GM12878 (cell line): Measurements from ENCODE around the gene GTF3C1. TPM values are rescaled to one million over a fixed set of nuclear protein-coding genes. Genes with fewer than 3 reads are reported as not detected.

Experiments
- ATAC-seq: fragments of 200-7000 bp; cut with Tn5 transposase; 3 replicates; pipeline ENCODE4 v1.9.1; 2020; ENCODE audit warnings: mild to moderate bottlenecking, moderate library complexity
- BruUV-seq: library from RNA; stranded (reverse); fragments of 400-500 nt; replicated peaks from 2 replicates; lab custom pipeline; 2021; lab: Mats Ljungman, UMichigan
- CTCF ChIA-PET: fragments of 300-600 bp; sonication (Branson Sonifier 250); formaldehyde crosslinking; extraction: SDS; loops from one replicate; lab custom pipeline; 2021; ENCODE audit warnings: inconsistent platforms; lab: Yijun Ruan, JAX
- POLR2A ChIA-PET: fragments of 350-600 bp; formaldehyde crosslinking; extraction: SDS; loops from one replicate; lab custom pipeline; 2021; ENCODE audit warnings: inconsistent platforms; lab: Charles Lee
- RAD21 ChIA-PET: fragments of 300-600 bp; sonication (Branson Sonifier 250); formaldehyde crosslinking; loops from one replicate; lab custom pipeline; 2023; ENCODE audit warnings: antibody characterized with exemption; ENCODE audit not compliant: unreplicated experiment; lab: Charles Lee
- SMC1A ChIA-PET: fragments of 300-600 bp; sonication (Branson Sonifier 250); formaldehyde crosslinking; loops from one replicate; lab custom pipeline; 2023; ENCODE audit not compliant: unreplicated experiment, uncharacterized antibody; lab: Charles Lee
- DNase-seq: peaks from one replicate; pipeline ENCODE4 v3.0.0-alpha.2; 2011; ENCODE audit warnings: low read depth, low spot score
- FAIRE-seq: peaks from 3 replicates; lab custom pipeline; 2011; peaks lifted over from hg19 to GRCh38; lab: Jason Lieb, UNC
- H2AFZ ChIP-seq: 2 replicates; pipeline ENCODE4 v1.6.0; 2011; ENCODE audit warnings: low read depth, low read length, control low read depth; ENCODE audit not compliant: control insufficient read depth
- H3K27ac ChIP-seq: 2 replicates; pipeline ENCODE4 v1.5.1; 2011; ENCODE audit warnings: control low read depth; ENCODE audit not compliant: control insufficient read depth, insufficient read depth
- H3K27me3 ChIP-seq, 2 experiments: replicated peaks in 1 of 2; 2 replicates each; pipeline versions ENCODE4 v1.6.0 to v1.6.1; 2011; ENCODE audit warnings: low read length in 1 of 2; ENCODE audit not compliant: control insufficient read depth in 2 of 2, insufficient read depth in 2 of 2
- H3K36me3 ChIP-seq, 2 experiments: 2 replicates each; pipeline ENCODE4 v1.5.1; 2011; ENCODE audit warnings: low read length in 1 of 2; ENCODE audit not compliant: control insufficient read depth in 2 of 2, insufficient read depth in 2 of 2
- H3K4me1 ChIP-seq: 2 replicates; pipeline ENCODE4 v1.6.1; 2011; ENCODE audit warnings: mild to moderate bottlenecking, low read length, moderate library complexity, mixed read lengths; ENCODE audit not compliant: control insufficient read depth, insufficient read depth
- H3K4me2 ChIP-seq: 2 replicates; pipeline ENCODE4 v1.6.0; 2011; ENCODE audit warnings: control low read depth; ENCODE audit not compliant: control insufficient read depth, insufficient read depth
- H3K4me3 ChIP-seq: fragments of 200-600 bp; sonication (generic); 2 replicates; pipeline ENCODE4 v1.5.1; 2016
- H3K79me2 ChIP-seq: 2 replicates; pipeline ENCODE4 v1.6.0; 2011; ENCODE audit warnings: low read length; ENCODE audit not compliant: control insufficient read depth, insufficient read depth
- H3K9ac ChIP-seq: 2 replicates; pipeline ENCODE4 v1.8.0; 2011; ENCODE audit warnings: low read length, control low read depth, mixed read lengths; ENCODE audit not compliant: control insufficient read depth, insufficient read depth
- H3K9me3 ChIP-seq: replicated peaks from 3 replicates; pipeline ENCODE4 v1.5.1; 2011; ENCODE audit warnings: mild to moderate bottlenecking, low read length; ENCODE audit not compliant: control insufficient read depth, insufficient read depth
- H4K20me1 ChIP-seq: 2 replicates; pipeline ENCODE4 v1.6.0; 2011; ENCODE audit not compliant: control insufficient read depth, insufficient read depth
- CUX1 ChIP-seq: IDR thresholded peaks from 2 replicates; pipeline ENCODE4 v1.6.1; 2012; ENCODE audit warnings: improper control_type of control experiment, low read depth, low read length; ENCODE audit not compliant: insufficient replicate concordance
- EP300 ChIP-seq, 2 experiments: fragments of 150-350 bp in 1 of 2; IDR thresholded peaks; 2 replicates each; pipeline ENCODE4 v1.6.1; 2011 to 2012; ENCODE audit warnings: low read depth in 2 of 2, low read length in 2 of 2, borderline replicate concordance in 1 of 2, improper control_type of control experiment in 1 of 2, inconsistent platforms in 1 of 2; ENCODE audit not compliant: control insufficient read depth in 1 of 2
- ESRRA ChIP-seq: IDR thresholded peaks from 2 replicates; pipeline ENCODE4 v1.6.1; 2012; ENCODE audit warnings: mild to moderate bottlenecking, low read length, improper control_type of control experiment
- MTA3 ChIP-seq: IDR thresholded peaks from 2 replicates; pipeline ENCODE4 v1.6.1; 2012; ENCODE audit warnings: low read length, inconsistent platforms, borderline replicate concordance
- MYC ChIP-seq: IDR thresholded peaks from 2 replicates; pipeline ENCODE4 v1.6.1; 2011; ENCODE audit warnings: mild to moderate bottlenecking, low read length, moderate library complexity, inconsistent platforms; ENCODE audit not compliant: insufficient read depth, insufficient replicate concordance, insufficient read length, severe bottlenecking
- NBN ChIP-seq: fragments of 450-650 bp; IDR thresholded peaks from 2 replicates; pipeline ENCODE4 v1.6.1; 2016
- NR2C1 ChIP-seq: fragments of 450-650 bp; IDR thresholded peaks from 2 replicates; pipeline ENCODE4 v1.6.1; 2017; ENCODE audit warnings: antibody characterized with exemption, mild to moderate bottlenecking, moderate library complexity
- PAX8 ChIP-seq: fragments of 450-650 bp; IDR thresholded peaks from 2 replicates; pipeline ENCODE4 v1.6.1; 2017; ENCODE audit warnings: mild to moderate bottlenecking, moderate library complexity
- POLR2AphosphoS5 ChIP-seq: IDR thresholded peaks from 2 replicates; pipeline ENCODE4 v1.6.1; 2011; ENCODE audit warnings: mild to moderate bottlenecking, low read length, inconsistent platforms
- RELA ChIP-seq: fragments of 450-650 bp; IDR thresholded peaks from 2 replicates; pipeline ENCODE4 v1.8.0; 2014; ENCODE audit warnings: borderline replicate concordance; ENCODE audit not compliant: partially characterized antibody
- RELB ChIP-seq: fragments of 450-650 bp; IDR thresholded peaks from 2 replicates; pipeline ENCODE4 v1.6.1; 2017; ENCODE audit warnings: low read depth, mild to moderate bottlenecking, moderate library complexity
- SMC3 ChIP-seq: IDR thresholded peaks from 2 replicates; pipeline ENCODE4 v1.6.1; 2011; ENCODE audit warnings: low read length, improper control_type of control experiment, borderline replicate concordance
- STAT3 ChIP-seq: IDR thresholded peaks from 2 replicates; pipeline ENCODE4 v1.6.1; 2011; ENCODE audit warnings: low read depth, low read length, improper control_type of control experiment
- TBL1XR1 ChIP-seq: IDR thresholded peaks from 2 replicates; pipeline ENCODE4 v1.6.1; 2012; ENCODE audit warnings: low read depth, low read length, improper control_type of control experiment
- TCF3 ChIP-seq: IDR thresholded peaks from 2 replicates; pipeline ENCODE4 v1.6.1; 2012; ENCODE audit warnings: low read depth, mild to moderate bottlenecking, low read length, borderline replicate concordance; ENCODE audit not compliant: insufficient read depth
- TCF7 ChIP-seq: IDR thresholded peaks from 2 replicates; pipeline ENCODE4 v1.6.1; 2014; ENCODE audit warnings: antibody characterized with exemption, borderline replicate concordance
- WRNIP1 ChIP-seq: IDR thresholded peaks from 2 replicates; pipeline ENCODE4 v1.6.1; 2011; ENCODE audit warnings: low read depth, low read length, improper control_type of control experiment, borderline replicate concordance
- ZNF24 ChIP-seq: fragments of 450-650 bp; IDR thresholded peaks from 2 replicates; pipeline ENCODE4 v1.6.1; 2017; ENCODE audit warnings: antibody characterized with exemption, mild to moderate bottlenecking
- WGBS: methylation state at CpG from one replicate; pipeline ENCODE4 v1.1.6; 2016; ENCODE audit warnings: low lambda C conversion rate; ENCODE audit not compliant: insufficient replicate concordance, insufficient coverage; ENCODE audit errors: missing lambda C conversion rate; 5-methylcytosine and 5-hydroxymethylcytosine counted together
- in situ Hi-C: fragments of 300-500 bp; cut with MboI; formaldehyde crosslinking; loops from 9 replicates; pipeline ENCODE4 v1.14.3; 2018; ENCODE audit warnings: mixed read lengths
- intact Hi-C: fragments of 100-400 bp; cut with micrococcal nuclease; formaldehyde crosslinking; loops from one replicate; pipeline ENCODE4 v1.14.2; 2022; ENCODE audit not compliant: unreplicated experiment
- polyA plus RNA-seq, 11 experiments: library from polyadenylated mRNA; depleted of rRNA in 4 of 11; unstranded in 6 of 11; stranded (reverse) in 5 of 11; fragments of >200 nt; fragmentation: Nextera tagmentation in 4 of 11; fragmentation: Illumina TruSeq in 1 of 11; extraction: Ambion mirVana in 4 of 11; extraction: Trizol in 1 of 11; gene quantifications; 1 replicate in 1 of 11; 2 replicates in 10 of 11; pipeline versions ENCODE4 v1.2.1 to v1.2.3, GENCODE V29; 2011 to 2016; ENCODE audit warnings: inconsistent platforms in 2 of 11, missing spikeins in 2 of 11, low read depth in 1 of 11
- total RNA-seq, 4 experiments: library from RNA; depleted of rRNA in 3 of 4; stranded (reverse); fragments of >200 nt in 3 of 4; fragmentation: Illumina TruSeq in 1 of 4; extraction: Trizol in 1 of 4; gene quantifications; 2 replicates each; pipeline versions ENCODE4 v1.2.1 to v1.2.3, GENCODE V29; 2013 to 2021

GTF3C1 gene
- total and polyA plus RNA-seq, 10 of the 15 experiments (the other 5 are each of a cell fraction or from before 2014, with no cell fraction given), result 0.98 to 60.9 (median 34.3) TPM

- ChIA-PET SMC1A (interaction anchor here (1.4 to 11.7 kb wide), 2 partner anchors 10 to 26 kb away, joined by 3 to 161 read pairs; partner anchors contain the start of gene IL21R), POLR2A (interaction anchor here (0.5 to 1.9 kb wide), 3 partner anchors 20 to 61 kb away, joined by 3 to 10 read pairs (median 4); no protein-coding TSS in a partner anchor), CTCF (interaction anchor here (1.3 to 6.7 kb wide), 2 partner anchors 26 to 438 kb away, joined by 3 to 113 read pairs; partner anchors contain the start of gene IL21R), RAD21 (interaction anchor here (1.8 to 3.5 kb wide), 3 partner anchors 21 to 31 kb away, joined by 5 to 31 read pairs (median 10); no protein-coding TSS in a partner anchor)
- no peak overlapping the region for H2AFZ ChIP-seq
- no peaks in the 10 kb centered on the region; the same call in 2 of the 3 replicates for H3K9me3 ChIP-seq
- H3K4me2 ChIP-seq, result peak overlapping the region; percentile 71
- peak overlapping the region; percentile 88 for H3K27ac ChIP-seq
- H3K4me3 ChIP-seq, result peak overlapping the region; percentile 12; the same call in 1 of the 2 replicates
- peaks cover 76% of the 10 kb centered on the region for H3K4me1 ChIP-seq
- DNase-seq (no peak), ATAC-seq (no peak), FAIRE-seq (no peak)
- peaks cover 31 to 51% of the 10 kb centered on the region in 2 experiments for H3K36me3 ChIP-seq
- BruUV-seq, result no TSS peak
- intact Hi-C loops (no loop called here), in situ Hi-C loops (no loop called here)
- 12% methylated on average over 16 of the region's 16 CpGs for whole genome bisulfite sequencing
- H3K27me3 ChIP-seq, result no peaks in the 10 kb centered on the region
- H3K79me2 ChIP-seq, result peaks cover 85% of the 10 kb centered on the region
- peak overlapping the region; percentile 63; the same call in 1 of the 2 replicates for H3K9ac ChIP-seq
- H4K20me1 ChIP-seq, result no peaks in the 10 kb centered on the region
- no peak for TF ChIP-seq EP300 (IDR thresholded peaks at IDR 0.05; ENCODE audit: borderline replicate concordance in 1 of 2, control insufficient read depth in 1 of 2, low read depth in 2 of 2, low read length in 2 of 2)
- TF ChIP-seq WRNIP1, result no peak
- TF ChIP-seq ESRRA, result no peak
- TF ChIP-seq POLR2AphosphoS5, result no peak
- no peak for TF ChIP-seq TBL1XR1
- no peak for TF ChIP-seq SMC3
- TF ChIP-seq TCF3, result no peak
- TF ChIP-seq ZNF24, result no peak
- TF ChIP-seq RELA, result peak; percentile 6
- TF ChIP-seq MTA3, result no peak
- no peak for TF ChIP-seq CUX1
- no peak for TF ChIP-seq RELB
- TF ChIP-seq TCF7, result no peak
- TF ChIP-seq NBN, result no peak
- no peak for TF ChIP-seq PAX8
- no peak for TF ChIP-seq NR2C1
- TF ChIP-seq STAT3, result no peak
- TF ChIP-seq MYC, result no peak
Observed at GRCh38 chr16:27429981-27430441, 119.7 kb downstream of the GTF3C1 start.
